PFSK-1 (cell line): ENCODE results near the gene IPCEF1.

Source experiments
- POLR2AphosphoS5 ChIP-seq: IDR thresholded peaks from 2 replicates; pipeline ENCODE4 v1.6.1; 2012; ENCODE audit warnings: low read depth, mild to moderate bottlenecking, control low read depth, low read length, moderate library complexity
- REST ChIP-seq, 2 experiments: IDR thresholded peaks; 2 replicates each; pipeline versions ENCODE4 v1.6.1 to v1.8.0; 2011 to 2012; ENCODE audit warnings: low read depth in 2 of 2, low read length in 2 of 2, control low read depth in 1 of 2, inconsistent platforms in 1 of 2, mild to moderate bottlenecking in 1 of 2, moderate library complexity in 1 of 2; ENCODE audit not compliant: insufficient read depth in 1 of 2
- SIN3A ChIP-seq: IDR thresholded peaks from 2 replicates; pipeline ENCODE4 v1.6.1; 2012; ENCODE audit warnings: mild to moderate bottlenecking, low read length, moderate library complexity, borderline replicate concordance; ENCODE audit not compliant: insufficient read depth
- TAF1 ChIP-seq: IDR thresholded peaks from 2 replicates; pipeline ENCODE4 v1.6.1; 2012; ENCODE audit warnings: low read length, control low read depth, borderline replicate concordance; ENCODE audit not compliant: insufficient read depth

GRCh38 chr6:154122195-154122925, 234.2 kb downstream of the IPCEF1 start:
- TF ChIP-seq SIN3A (no peak), POLR2AphosphoS5 (no peak), REST (IDR thresholded peaks at IDR 0.05; ENCODE audit: insufficient read depth in 1 of 2, low read depth in 2 of 2, low read length in 2 of 2) (no peak), TAF1 (no peak)
